ENCODE data around the gene FHOD1. TPM values are rescaled to one million over a fixed set of nuclear protein-coding genes. Genes with fewer than 3 reads are reported as not detected.

The FHOD1 gene
- total RNA-seq, 1 donor from 2014 or later = 18.8 TPM

DNA sequence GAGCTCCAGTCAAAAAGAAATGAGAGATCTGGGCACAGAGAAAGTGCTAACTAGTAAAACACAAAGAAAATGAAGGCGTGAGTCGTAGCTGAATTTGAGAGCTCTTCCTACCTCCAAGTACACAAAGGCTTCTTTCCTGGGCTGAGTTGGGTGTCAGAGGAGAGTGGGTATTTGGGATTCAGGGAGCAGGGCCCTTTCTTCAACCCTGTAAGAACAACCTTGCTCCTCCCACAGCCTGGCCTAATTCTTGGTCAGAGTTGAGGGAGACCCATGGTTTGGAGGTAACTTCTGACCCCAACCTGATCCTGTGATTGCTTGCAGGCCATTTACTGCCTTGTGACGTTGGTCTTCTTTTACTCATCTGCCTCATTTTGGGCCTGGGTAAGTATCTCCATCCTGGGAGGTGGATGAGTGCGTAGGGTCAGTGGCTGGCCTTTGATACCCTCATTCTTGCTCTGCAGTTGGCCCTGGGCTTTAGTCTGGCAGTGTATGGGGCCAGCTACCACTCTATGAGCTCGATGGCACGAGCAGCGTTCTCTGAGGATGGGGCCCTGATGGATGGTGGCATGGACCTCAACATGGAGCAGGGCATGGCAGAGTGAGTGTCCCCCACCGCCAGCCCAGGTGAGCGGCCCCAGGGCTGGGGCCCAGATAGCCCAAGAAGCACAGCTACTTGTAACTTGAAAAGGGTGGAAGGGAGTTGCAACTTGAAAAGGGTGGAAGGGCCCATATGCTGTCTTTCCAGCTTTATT, 19.1 kb downstream of the FHOD1 start:
- TF ChIP-seq, protein P1, sequence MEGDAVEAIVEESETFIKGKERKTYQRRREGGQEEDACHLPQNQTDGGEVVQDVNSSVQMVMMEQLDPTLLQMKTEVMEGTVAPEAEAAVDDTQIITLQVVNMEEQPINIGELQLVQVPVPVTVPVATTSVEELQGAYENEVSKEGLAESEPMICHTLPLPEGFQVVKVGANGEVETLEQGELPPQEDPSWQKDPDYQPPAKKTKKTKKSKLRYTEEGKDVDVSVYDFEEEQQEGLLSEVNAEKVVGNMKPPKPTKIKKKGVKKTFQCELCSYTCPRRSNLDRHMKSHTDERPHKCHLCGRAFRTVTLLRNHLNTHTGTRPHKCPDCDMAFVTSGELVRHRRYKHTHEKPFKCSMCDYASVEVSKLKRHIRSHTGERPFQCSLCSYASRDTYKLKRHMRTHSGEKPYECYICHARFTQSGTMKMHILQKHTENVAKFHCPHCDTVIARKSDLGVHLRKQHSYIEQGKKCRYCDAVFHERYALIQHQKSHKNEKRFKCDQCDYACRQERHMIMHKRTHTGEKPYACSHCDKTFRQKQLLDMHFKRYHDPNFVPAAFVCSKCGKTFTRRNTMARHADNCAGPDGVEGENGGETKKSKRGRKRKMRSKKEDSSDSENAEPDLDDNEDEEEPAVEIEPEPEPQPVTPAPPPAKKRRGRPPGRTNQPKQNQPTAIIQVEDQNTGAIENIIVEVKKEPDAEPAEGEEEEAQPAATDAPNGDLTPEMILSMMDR (IDR thresholded peaks at IDR 0.05; ENCODE audit: partially characterized antibody, unreplicated experiment) = no peak
- Mint-ChIP-seq H3K27me3 (ENCODE audit: unreplicated experiment) (peaks cover 11% of the 10 kb centered on the region), H3K36me3 (ENCODE audit: unreplicated experiment) (no peaks in the 10 kb centered on the region), H3K9me3 (ENCODE audit: unreplicated experiment) (peaks cover 3% of the 10 kb centered on the region), H3K27ac (ENCODE audit: unreplicated experiment) (peak overlapping the region; percentile 91), H3K4me1 (ENCODE audit: low read depth, unreplicated experiment) (peaks cover 14% of the 10 kb centered on the region), H3K4me3 (ENCODE audit: unreplicated experiment) (peak overlapping the region; percentile 99)
- DNase-seq = no peak

DNA sequence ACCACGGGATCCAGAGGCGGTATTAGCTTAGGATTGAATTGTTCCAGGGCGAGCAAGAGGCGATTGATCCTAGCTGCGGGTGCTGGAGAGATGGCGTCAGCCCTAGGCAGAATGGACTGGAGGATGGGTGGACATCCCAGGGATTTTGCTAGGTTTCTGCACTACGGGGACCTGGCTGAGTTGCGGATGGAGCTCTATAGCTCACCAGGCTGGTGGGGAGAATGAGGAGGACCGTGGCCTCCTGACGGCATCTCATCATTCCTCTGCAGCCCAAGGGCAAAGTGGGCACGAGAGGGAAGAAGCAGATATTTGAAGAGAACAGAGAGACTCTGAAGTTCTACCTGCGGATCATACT, 19.7 kb downstream of the FHOD1 start:
- Mint-ChIP-seq H3K4me3 (ENCODE audit: unreplicated experiment) (peak overlapping the region; percentile 99), H3K27ac (ENCODE audit: unreplicated experiment) (peak overlapping the region; percentile 91), H3K36me3 (ENCODE audit: unreplicated experiment) (no peaks in the 10 kb centered on the region), H3K4me1 (ENCODE audit: low read depth, unreplicated experiment) (peaks cover 14% of the 10 kb centered on the region), H3K9me3 (ENCODE audit: unreplicated experiment) (peaks cover 3% of the 10 kb centered on the region), H3K27me3 (ENCODE audit: unreplicated experiment) (peaks cover 14% of the 10 kb centered on the region)
- DNase-seq = no peak
- TF ChIP-seq, protein P1 (IDR thresholded peaks at IDR 0.05; ENCODE audit: partially characterized antibody, unreplicated experiment) = no peak

DNA sequence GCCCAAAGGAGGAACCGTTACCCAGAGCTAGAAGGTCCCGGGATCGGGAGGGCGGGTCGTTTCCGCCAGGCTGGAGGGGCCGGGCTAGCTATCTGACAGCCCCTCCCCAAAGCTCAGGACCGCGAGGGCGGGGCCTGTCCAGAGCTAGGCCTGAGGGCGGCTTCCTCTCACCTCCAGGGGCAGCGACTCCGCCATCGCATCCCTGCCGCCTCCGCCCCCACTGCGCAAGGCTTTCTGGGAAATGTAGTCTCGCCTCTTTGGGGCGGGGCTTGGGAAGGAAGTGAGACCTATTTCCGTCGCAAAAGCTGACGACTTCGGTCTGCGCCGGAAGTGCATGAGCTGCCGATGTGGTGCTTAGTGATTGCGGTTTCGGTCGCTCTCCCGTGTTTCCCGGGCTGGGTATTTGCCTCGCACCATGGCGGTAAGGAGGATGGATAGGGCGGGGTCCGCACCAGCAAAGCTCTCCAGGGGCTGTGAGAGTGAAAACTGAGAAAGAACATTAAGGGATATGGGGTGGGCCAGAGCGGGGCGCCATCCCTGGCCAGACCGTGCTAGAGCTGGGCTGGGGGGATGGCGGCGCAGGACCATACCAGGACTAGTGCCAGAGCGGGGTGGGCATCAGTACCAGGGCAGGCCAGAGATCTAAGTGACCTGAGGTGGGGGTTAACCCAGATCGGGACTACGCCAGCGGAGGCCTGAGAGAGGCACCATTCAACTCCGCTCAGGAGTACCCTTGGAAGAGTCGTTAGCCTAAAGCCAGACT, 20.3 kb downstream of the FHOD1 start, which contains the start of gene TMEM208:
Gene TMEM208, plus strand, starts transcription at position 327 of the 763 bp plus-strand sequence. Its CDS starts 89 bp downstream, at position 416.
- Mint-ChIP-seq H3K36me3 (ENCODE audit: unreplicated experiment) (no peaks in the 10 kb centered on the region), H3K9me3 (ENCODE audit: unreplicated experiment) (peaks cover 3% of the 10 kb centered on the region), H3K4me3 (ENCODE audit: unreplicated experiment) (peak within 1 kb of the TSS; percentile 99), H3K4me1 (ENCODE audit: low read depth, unreplicated experiment) (peaks cover 14% of the 10 kb centered on the region), H3K27me3 (ENCODE audit: unreplicated experiment) (peaks cover 15% of the 10 kb centered on the region), H3K27ac (ENCODE audit: unreplicated experiment) (peak within 1 kb of the TSS; percentile 93)
- DNase-seq = peak; percentile 100
- TF ChIP-seq, protein P1 (IDR thresholded peaks at IDR 0.05; ENCODE audit: partially characterized antibody, unreplicated experiment) = no peak

DNA sequence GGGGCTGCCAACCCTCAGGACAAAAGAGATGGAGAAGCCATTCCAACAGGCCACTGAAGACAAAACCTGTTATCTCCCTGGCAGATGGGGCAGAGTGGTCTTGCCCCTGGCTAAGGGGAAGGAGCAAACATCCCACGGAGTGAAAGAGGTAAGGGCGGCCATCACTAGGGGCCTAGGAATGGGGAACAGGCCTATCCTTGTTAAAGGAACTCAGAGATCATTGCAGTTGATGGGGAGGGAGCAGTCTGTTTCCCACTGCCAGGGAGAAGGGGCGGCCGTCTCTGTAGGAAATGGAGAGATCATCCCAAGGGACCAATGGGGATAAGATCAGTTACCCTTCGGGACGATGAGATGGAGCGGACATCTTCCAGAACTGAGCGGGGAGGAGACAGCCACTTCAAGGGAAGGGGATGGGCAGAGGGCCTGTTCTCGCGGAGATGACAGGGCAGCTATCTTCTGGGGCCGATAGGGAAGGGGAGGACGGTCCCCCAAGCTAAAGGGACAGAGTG, 20.9 kb downstream of the FHOD1 start:
- Mint-ChIP-seq H3K4me3 (ENCODE audit: unreplicated experiment) (peak overlapping the region; percentile 99), H3K9me3 (ENCODE audit: unreplicated experiment) (peaks cover 3% of the 10 kb centered on the region), H3K36me3 (ENCODE audit: unreplicated experiment) (no peaks in the 10 kb centered on the region), H3K27me3 (ENCODE audit: unreplicated experiment) (peaks cover 15% of the 10 kb centered on the region), H3K4me1 (ENCODE audit: low read depth, unreplicated experiment) (peaks cover 14% of the 10 kb centered on the region), H3K27ac (ENCODE audit: unreplicated experiment) (peak overlapping the region; percentile 93)
- TF ChIP-seq, protein P1 (IDR thresholded peaks at IDR 0.05; ENCODE audit: partially characterized antibody, unreplicated experiment) = no peak
- no peak for DNase-seq

All from glutamatergic neuron (in vitro differentiated cells).